GM10266 (cell line): ENCODE measurements around the gene RASAL1.

Source experiments
- DNase-seq: peaks from one replicate; pipeline ENCODE4 v3.0.0; 2012; ENCODE audit errors: extremely low spot score
- CTCF ChIP-seq: IDR thresholded peaks from 2 replicates; pipeline ENCODE4 v1.5.1; 2012; ENCODE audit warnings: mild to moderate bottlenecking, low read depth; ENCODE audit not compliant: control insufficient read depth, insufficient read depth; ENCODE audit errors: missing control alignments

RASAL1 gene

GRCh38 chr12:113077859-113078255, 57.7 kb downstream of the RASAL1 start:
- no peak for TF ChIP-seq CTCF

GRCh38 chr12:113077057-113077858, 58.3 kb downstream of the RASAL1 start:
- no peak for DNase-seq
- TF ChIP-seq CTCF, result no peak

More at GRCh38 chr12:113077859-113078255, 57.7 kb downstream of the RASAL1 start:
- DNase-seq, result no peak

GRCh38 chr12:113075137-113075683, 60.4 kb downstream of the RASAL1 start:
- peak; percentile 91 for DNase-seq
- no peak for TF ChIP-seq CTCF

- TF ChIP-seq CTCF, result no peak
- DNase-seq, result no peak
Measured at GRCh38 chr12:113073586-113073985, 62.0 kb downstream of the RASAL1 start.

GRCh38 chr12:113072136-113072535, 63.4 kb downstream of the RASAL1 start:
- DNase-seq, result peak; percentile 60
- TF ChIP-seq CTCF, result no peak

GRCh38 chr12:113071135-113072112, 64.1 kb downstream of the RASAL1 start:
- no peak for DNase-seq
- no peak for TF ChIP-seq CTCF
